NCI-H526 treated with DMSO at 0.1 percent for 48 hours (cell line): ENCODE measurements around the gene TTLL12.

Experiments
- DNase-seq: peaks from one replicate; lab custom pipeline; 2025; lab: John Stamatoyannopoulos, UW

The TTLL12 gene

DNA sequence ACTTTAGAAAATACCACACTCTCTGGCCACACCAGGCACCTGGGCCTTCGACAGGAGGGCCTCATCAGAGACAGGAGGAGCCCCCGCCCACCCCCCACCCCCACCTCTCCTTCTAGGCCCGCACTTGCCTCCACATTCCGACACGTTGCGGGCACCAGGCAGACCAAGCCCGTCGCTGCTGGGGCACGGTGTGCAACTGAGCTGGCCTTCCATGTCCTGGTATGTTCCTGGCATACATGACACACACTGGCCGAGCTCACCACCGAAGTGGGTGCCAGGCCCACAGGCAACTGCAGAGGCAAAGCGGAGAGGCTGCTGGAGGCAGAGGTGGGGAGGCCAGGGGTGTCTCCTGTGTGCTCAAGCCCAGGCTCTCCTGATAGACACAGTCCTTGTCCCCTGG is 27.0 kb upstream of the TTLL12 start:
- no peak for DNase-seq

DNA sequence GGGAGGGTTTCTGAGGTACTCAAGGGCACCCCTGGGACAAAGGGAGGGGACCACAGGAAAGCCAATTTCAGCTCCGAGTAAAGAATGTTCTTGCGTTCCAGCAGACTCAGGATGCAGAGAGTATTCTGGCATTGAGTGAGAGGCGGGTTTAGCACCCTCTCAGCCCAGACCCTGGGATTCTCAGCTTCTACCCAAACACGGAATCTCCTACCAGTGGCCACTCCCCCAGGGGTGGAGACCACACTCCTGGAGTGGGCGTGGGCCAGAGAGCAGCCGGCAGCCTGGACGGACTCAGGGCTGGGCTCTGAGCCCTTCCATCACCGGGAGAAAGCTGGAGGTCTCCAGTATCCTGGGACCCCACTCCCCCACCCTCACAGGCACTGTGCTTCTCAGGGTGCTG is 26.1 kb upstream of the TTLL12 start:
- no peak for DNase-seq

DNA sequence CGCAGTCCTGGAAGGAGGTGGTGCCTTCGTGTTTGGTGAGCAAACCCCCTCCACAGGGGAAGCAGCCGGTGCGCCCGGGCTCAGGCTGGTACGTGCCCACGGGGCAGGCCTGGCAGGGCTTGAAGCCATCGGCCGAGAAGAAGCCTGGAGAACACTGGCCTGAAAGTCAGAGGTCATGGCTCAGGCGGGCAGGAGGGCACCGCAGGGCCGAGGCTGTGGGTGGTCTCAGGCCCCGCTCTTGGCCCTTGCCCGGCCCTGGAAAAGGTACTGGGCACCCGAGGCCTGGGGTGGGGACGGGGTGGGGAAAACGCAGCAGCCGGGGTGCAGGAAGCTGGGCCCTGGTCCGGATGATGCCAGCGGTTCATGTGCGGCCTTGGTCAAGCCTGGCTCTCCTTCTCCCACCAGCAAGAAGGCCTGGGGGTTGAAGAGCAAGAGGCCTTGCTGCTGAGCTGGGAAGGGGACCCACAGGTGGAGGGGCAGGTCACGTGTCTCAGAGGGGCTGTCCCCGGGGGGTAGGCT is 25.6 kb upstream of the TTLL12 start:
- no peak for DNase-seq

DNA sequence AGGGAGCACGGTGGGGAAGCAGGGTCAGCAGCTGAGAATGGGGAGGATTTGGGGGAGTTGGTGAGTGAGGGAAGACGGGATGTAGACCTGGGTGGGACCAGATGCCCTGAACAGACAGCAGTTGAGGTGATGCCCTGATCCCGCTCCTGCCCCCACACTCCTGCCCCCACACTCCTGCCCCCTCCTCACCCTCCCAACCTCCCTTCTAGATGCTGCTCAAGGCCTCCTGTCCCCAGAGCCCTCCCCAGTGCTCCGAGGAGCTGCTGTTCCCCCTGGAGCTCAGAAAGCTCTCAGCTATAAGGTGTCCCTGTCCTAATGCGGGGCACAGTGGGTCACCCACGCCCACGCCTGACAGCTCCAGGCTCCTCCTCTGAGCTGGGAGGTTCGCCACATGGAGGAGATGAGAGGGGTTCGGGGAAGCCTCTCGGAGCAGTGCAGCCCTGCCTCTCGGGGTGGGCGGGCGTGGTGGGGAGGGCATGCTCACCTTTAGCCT is 25.1 kb upstream of the TTLL12 start:
- DNase-seq = no peak

DNA sequence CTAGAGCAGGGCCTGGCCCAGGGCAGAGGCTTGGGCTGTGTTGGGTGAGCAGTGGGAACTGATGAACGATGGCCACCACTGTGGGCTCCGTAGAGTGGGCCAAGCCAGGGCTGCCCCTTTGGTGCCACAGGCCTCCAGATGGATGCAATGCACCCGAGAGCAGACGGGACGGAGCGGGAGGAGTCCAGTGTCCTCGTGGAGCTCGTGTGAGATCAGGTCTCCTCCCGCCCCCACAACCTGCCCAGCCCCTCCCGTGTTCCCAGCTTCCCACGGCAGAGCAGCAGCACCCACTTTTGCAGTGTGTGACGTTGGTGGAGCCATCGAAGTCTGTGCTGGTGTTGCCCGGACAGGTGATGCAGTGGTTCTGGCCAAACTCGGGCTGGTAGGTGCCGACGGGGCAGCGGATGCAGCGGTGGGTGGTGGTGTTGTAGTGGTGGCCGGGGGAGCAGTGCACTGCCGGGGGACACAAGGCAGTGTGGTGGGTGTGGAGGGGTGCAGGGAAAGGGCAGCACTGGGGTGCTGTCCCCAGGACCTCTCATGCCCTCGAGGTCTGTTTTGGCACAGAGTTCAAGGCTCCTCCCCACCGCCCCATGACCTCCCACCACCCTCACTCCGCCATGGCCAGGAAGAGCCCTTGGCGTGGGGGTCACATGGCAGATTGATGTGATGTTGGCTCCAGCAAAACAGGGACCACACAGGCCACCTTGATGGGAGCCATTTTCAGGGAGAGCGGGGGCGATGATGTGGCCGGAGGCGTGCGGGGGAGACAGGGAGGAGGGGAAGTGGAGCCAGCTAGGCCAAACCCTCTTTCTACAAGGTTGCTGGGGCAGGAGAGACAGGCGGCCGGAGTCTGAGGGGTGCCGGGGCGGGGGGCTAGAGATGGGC is 23.9 kb upstream of the TTLL12 start:
- DNase-seq = no peak

DNA sequence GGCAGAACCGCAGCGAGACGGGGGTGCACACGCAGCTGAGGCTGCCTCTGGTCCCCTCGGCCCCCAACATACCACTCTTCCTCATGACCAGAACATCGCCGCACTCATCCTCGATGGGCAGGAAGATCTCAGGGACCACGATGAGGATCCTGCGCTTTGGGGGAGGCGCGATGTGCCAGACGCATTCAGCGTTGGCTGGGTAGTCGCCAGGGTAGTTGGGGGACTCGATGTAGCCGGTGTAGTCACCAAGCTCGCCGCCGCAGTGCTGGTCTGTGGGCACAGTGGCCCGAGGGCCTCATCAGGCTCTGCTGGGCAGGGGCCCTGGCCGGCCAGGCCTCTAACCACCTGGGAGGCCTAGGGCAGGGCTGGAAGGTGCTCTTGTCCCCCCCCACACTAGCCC is 23.0 kb upstream of the TTLL12 start:
- no peak for DNase-seq

DNA sequence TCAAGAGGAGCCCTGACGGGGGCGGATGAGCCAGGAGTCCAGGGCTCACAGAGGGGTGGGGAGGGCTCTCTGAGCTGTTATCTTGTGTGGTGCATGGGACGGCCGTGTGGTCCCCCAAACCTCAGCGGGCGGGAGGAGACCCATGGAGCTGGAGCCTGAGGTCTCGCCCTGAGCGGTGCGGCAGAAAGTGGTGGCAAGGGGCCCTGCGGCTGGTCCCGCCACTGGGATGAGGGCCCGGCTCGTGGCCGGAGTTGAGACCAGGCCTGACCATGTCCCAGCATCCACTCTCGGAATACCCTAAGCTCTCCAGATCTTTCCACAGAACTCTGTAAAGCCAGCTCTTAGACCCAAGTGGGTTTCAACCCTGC is 22.6 kb upstream of the TTLL12 start:
- no peak for DNase-seq

DNA sequence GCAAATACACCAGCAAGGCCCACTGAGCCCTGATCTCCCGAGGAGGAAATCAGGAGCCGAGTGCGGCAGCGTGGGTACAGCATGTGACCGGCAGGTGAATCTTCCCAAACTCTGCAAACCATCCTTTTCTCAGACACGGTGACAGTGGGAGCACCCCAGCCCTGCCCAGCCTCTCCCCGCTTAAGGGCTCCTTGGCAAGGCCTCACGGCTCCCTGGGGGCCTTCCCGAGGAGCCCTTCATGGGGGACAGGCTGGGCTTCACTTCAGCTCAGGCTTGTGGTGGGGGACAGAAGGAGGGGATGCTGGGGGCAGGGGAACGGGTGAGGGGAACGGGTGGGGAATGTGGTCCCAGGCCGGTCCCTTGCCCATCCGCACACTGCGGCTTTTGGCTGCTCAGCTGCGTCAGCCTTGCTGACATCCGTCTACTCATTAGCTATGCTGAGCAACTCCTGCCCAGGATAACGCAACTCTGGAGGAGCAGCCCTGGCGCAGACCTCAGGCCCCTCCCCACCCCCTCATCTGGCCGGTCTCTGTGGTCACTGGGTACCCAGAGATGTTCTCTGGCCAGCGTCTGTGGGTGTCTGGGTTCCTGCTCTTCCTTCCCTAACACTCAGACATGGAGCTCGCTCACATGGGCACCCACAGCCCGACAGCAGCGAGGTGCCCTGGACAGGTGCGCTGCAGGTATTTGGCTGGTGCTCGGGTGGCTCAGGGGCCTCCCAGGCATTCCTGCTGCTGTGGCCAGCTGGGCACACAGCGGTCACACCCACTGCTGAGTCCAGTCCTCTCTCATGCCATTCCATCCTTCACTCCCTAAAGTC is 22.0 kb upstream of the TTLL12 start:
- DNase-seq = no peak

DNA sequence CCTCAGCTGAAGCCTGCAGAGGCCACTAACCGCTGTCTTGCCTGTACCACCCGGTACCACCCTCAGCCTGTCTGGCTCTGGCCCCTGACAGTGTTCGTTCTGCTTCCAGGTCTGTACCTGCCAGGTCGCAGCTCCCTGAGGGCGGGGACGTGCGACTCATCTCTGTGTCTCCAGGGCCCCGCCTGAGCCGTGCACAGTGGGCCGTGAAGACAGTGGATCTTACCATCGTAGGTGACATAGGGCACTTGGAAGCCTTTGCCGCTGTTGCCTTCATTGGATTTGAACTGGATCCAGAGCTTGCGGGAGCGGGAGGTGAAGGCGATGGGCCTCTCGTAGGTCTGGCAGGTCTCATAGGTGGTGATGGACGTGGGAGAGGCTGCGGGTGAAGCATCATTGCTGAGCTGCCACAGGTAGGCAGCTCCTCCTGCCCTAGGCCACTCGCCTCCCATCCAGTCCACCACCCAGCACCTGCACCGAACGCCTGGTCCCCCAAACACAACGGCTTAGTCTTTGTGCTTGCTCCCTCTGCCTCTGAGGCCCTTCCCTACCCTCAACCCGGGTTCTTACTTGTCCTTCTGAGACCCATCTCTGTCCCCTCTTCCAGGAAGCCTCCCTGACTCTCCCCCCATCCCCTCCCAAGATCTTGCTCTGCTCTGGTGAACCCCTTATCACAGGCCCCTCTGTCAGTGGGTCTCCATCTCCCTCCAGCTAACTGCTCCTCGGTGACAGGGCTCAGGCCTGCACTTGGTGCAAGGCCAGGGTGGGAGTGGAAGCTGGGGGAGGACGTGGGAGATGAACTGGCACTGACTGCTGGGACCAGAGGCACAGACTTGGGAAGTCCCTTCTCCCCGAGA is 21.1 kb upstream of the TTLL12 start:
- DNase-seq = no peak

DNA sequence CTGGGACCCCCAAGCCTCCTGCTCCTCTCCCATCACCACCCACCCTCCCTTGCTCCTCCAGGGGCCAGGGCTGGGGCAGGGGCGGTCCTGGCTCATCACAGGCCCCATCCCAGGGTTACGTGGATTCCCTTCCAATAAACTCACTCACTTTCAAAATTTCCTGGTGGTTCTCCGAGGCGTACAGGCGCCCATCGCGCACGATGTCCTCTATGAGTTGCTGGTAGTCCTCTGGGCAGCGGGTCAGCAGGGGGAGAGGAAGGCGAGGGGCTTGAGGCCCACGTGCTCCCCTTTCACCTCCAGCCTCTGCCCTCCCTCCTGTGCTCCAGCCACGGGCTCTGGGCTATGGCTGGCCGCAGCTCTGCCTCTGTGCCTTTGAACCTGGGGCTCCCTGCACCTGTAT is 20.5 kb upstream of the TTLL12 start:
- no peak for DNase-seq

DNA sequence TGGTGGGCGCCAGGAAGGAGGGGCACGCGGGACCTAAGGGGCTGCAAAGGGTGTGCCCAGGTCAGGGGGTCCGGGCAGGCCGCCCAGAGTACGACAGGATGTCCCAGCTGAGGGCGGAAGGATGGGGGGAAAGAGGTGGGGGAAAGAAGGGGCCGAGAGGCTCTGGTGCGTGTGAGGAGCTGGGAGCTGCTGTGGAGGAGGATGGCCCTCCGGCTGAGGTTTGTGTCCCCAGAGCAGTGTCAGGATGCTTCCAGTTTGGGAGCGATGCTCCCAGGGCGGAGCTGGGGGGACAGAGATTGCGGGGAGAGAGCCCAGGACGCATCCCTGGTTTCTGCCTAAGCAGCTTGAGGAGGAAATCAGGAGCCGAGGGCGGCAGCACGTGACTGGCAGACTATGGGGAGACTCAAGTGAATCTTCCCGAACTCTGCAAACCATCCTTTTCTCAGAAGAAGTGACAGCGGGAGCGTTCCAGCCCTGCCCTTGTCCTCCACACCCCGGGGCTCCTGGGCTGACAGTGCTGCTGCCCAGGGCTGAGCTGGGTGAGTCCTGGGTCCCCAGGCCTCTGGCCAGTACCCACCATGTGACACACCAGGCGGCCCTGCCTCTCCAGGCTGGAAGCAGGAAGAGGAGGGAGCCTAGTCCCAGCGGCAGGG is 19.7 kb upstream of the TTLL12 start:
- no peak for DNase-seq

DNA sequence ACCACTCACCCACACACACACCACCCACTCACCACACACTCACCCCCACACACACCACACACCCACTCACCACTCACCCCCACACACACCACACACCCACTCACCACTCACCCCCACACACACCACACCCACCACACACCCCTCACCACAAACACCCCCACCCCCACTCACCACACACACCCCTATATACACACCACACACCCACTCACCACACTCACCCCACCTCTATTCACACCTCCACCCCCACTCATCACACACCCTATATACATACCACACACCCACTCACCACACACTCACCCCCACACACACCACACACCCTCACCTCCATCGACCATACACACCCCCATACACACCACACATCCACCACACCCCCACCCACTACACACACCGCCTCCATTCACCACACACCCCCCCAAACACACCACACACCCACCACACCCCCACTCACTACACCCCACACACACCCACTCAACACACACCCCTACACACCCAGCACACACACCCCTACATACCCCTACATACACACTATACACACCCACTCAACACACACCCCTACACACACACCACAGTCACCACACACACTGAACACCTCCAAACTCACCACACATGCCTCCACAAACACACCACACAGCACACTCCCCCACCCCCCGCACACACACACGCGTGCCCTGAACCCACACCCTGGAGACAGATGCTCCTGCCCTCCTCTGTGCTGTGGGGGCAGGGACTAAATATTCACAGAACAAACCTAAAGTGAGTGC is 19.0 kb upstream of the TTLL12 start:
- no peak for DNase-seq

DNA sequence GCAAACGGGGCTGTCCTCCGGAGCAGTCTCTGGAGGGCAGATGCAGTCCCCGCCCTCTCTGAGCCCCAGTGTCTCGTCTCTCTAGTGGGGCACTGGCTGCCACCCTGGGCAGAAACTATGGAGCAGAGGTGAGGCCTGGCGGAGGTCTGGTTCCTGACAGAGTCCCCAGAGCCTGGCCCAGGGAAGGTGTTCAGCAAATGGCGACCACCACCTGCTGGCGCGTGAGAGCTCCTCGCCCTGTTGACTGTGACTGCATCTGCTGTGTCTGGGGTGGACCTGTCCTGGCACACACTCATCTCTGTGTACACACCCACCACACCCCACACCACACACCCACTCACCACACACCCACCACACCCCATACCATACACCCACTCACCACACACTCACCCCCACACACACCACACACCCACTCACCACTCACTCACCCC is 18.3 kb upstream of the TTLL12 start:
- DNase-seq = no peak

DNA sequence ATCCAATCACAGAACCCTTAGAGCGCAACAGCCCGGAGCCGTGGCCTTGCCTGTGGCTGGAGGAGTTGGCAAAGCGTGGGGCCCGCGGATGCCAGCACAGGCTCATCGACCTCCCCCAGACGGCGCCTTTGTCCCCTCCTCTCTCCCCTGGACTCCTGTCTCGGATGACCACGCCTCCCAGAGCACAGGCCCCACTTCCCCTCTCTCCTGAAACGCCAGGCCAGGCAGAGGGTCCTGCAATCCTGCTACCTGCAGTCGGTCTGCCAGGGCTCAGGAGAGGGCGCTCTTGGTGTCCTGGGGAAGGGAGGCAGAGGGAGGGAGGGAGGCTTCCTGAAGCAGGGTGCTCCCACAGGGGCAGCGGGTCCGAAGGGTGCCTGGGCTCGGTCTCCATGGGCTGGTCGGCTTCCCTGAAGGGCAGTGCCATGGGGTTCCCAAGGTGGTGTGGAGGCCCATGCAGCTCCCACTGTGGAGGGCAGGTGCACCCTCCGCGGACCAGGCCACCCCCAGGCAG is 16.6 kb upstream of the TTLL12 start:
- DNase-seq = no peak

DNA sequence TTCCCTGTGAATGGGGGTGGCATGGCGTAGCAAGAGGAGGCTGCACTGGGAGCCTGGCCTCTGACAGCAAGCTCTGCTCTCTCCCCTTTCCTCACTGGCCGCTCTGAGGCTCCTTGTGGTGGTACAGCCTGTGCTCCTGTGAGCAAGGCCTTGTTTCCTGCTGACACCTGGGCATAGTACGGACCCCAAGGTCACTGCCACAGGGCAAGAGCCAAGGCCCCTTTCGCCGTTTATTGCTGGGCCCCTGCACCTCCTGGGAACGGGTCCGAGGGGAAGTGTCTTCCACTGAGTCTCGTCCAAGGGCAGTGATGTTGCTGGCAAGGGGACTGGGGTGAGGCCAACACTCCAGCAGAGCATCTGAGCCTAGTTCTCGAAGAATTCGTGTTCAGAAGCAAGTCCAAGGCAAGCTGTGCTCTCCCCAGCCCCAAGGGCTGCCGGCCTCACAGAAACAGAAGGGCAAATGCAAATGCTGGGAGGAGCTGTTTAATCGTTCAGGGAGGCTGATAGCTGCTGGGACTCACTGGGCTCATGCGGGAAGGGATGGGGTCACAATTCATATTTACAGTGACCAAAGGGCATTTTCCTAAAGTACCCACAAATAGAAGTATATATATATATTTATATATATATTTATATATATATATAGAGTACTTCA is 15.9 kb upstream of the TTLL12 start:
- no peak for DNase-seq

DNA sequence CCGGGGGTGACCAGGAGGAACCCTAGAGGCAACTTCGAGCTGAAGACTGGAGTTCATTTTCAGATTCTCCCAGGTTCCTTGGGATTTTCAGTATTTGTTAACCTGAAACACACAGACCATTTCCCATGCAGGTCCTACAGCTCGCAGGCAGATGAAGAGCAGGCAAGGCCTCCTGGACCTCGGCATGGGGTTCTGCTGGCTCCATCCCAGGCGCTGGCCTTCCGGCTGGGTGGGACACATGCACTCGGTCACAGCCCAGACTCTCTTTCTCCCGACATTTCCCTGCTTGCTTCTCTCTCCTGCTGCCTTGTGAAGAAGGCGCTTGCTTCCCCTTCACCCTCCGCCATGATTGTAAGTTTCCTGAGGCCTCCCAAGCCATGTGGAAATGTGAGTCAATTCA is 15.4 kb upstream of the TTLL12 start:
- DNase-seq = no peak

DNA sequence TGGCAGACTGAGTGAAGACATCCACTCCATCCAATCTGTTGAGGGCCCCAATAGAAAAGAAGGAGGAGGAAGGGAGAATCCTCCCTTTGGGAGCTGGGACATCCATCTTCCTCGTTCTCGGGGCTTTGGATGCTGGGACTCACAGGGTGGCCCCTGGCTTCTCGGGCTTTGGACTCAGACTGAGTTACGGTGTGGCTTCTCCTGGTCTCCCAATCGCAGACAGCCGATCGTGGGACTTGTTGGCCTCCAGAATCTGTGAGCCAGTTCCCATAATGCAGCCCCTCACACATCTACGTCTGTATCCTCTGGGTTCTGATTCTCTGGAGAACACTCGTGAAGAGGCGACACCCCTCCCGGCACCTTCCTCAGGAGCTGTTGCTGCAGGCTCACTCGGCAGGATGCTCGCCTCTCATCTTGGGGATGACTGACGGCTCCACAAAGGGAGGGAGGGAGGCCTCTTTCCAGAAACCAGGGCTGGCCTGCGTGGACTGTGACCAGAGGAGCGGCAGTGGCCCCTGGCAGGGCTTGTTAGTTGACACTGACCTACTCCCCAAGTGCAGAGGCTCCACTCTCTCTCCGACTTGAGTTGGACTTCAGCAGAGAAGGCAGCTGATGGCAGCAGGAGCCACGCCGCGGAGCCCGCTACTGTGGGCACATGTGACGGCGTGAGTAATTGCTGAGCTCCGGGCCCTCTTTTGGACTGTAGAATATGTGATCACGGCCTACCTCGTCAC is 14.7 kb upstream of the TTLL12 start:
- DNase-seq = no peak

DNA sequence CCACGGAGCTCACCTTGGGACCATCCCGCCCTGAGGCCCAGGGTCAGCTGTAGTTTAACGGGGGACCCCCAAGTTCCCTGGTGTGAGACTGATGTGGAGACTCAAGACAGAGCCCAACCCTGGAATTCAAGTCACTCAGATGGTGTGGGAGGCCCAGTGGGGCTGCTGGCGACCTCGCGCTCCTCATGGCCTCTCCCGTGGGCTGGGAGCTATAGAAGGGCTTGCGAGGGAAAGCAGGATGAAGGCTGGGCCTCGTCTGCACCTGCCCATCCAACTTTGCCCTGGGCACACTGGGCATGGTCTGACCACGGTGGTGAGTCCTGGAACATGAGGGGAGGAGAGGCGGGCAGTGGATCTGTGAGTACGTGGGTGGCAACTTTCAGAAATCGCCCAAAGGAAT is 13.6 kb upstream of the TTLL12 start:
- DNase-seq = no peak

DNA sequence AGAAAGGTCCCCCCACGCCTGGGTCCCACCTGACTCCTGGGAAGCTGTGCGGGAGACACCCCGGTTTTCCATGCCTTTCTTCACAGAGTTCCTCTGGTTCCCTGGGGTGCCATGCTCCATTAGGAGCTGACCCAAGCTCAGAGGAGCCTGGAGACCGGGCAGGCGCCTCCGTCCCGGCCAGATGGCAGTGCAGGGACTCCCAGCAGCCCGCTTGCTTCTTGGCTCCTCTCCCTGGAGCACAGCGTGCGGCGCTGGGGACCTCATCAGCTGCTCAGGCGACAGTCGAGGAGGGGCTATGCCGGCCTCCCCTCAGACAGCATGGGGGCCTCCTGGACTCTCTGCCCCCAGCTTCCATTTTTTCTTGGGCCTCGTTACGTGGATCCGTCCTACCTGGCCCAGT is 13.1 kb upstream of the TTLL12 start:
- no peak for DNase-seq
